Neural progenitor cell (in vitro differentiated cells): ENCODE data around the gene FLII.

Experiments used
- CTCF ChIP-seq: fragments of 200-600 bp; sonication (generic); IDR thresholded peaks from 2 replicates; pipeline ENCODE4 v1.5.1; 2017; ENCODE audit warnings: antibody characterized with exemption, mild to moderate bottlenecking
- EZH2phosphoT487 ChIP-seq: fragments of 200-600 bp; sonication (generic); IDR thresholded peaks from 2 replicates; pipeline ENCODE4 v1.6.1; 2017; ENCODE audit warnings: antibody characterized with exemption

GRCh38 chr17:18218756-18219415, 39.7 kb downstream of the FLII start:
- TF ChIP-seq CTCF (no peak), EZH2phosphoT487 (no peak)
